Astrocyte of the spinal cord (primary cell): Measurements from ENCODE around the gene AK4.

ENCODE experiments used
- DNase-seq: peaks from one replicate; pipeline ENCODE4 v3.0.0; 2011; ENCODE audit warnings: low read depth, low spot score
- H3K4me3 ChIP-seq: 2 replicates; pipeline ENCODE4 v1.5.1; 2011; ENCODE audit warnings: low read depth, mild to moderate bottlenecking, low read length, moderate library complexity
- CTCF ChIP-seq: IDR thresholded peaks from 2 replicates; pipeline ENCODE4 v1.5.1; 2012; ENCODE audit warnings: low read depth, mild to moderate bottlenecking, low read length, inconsistent platforms
- in situ Hi-C: cut with HindIII; loops from 2 replicates; pipeline ENCODE4 v1.10.0; 2017; ENCODE audit warnings: low sequenced_read_pairs

AK4 gene

GRCh38 chr1:65146908-65147423, 1.0 kb upstream of the AK4 start:
- peak; percentile 29 for DNase-seq
- in situ Hi-C loops, result no loop called here
- TF ChIP-seq CTCF, result no peak
- H3K4me3 ChIP-seq, result peak overlapping the region; percentile 52

GRCh38 chr1:65147424-65148177, 402 bp upstream of the AK4 start:
- DNase-seq, result peak; percentile 26
- peak overlapping the region; percentile 52 for H3K4me3 ChIP-seq
- TF ChIP-seq CTCF, result no peak
- in situ Hi-C loops, result no loop called here

GRCh38 chr1:65148548-65149350, 746 bp downstream of the AK4 start:
- no peak for TF ChIP-seq CTCF
- DNase-seq, result peak; percentile 49
- peak overlapping the region; percentile 43 for H3K4me3 ChIP-seq
- in situ Hi-C loops, result no loop called here

GRCh38 chr1:65149351-65150107, 1.5 kb downstream of the AK4 start:
- TF ChIP-seq CTCF, result no peak
- no peak for DNase-seq
- peak overlapping the region; percentile 43 for H3K4me3 ChIP-seq
- in situ Hi-C loops, result no loop called here

GRCh38 chr1:65150108-65150463, 2.1 kb downstream of the AK4 start:
- H3K4me3 ChIP-seq, result no peak overlapping the region
- DNase-seq, result no peak
- in situ Hi-C loops, result no loop called here
- TF ChIP-seq CTCF, result no peak

GRCh38 chr1:65150583-65151263, 2.7 kb downstream of the AK4 start:
- in situ Hi-C loops, result no loop called here
- no peak for DNase-seq
- H3K4me3 ChIP-seq, result no peak overlapping the region
- TF ChIP-seq CTCF, result no peak
